GM18505 (cell line): ENCODE measurements around the gene FAM111A.
"Not testable (repeated sequence)": the region's sequence is repeated elsewhere in the genome, so short reads cannot be mapped to it uniquely, and the experiment has no call there.

Experiments
- ATAC-seq: cut with Tn5 transposase; IDR thresholded peaks from one replicate; pipeline ENCODE4 v1.9.1; 2021; ENCODE audit not compliant: unreplicated experiment
- POLR2A ChIP-seq: IDR thresholded peaks from 4 replicates; pipeline ENCODE4 v1.6.1; 2011; ENCODE audit warnings: borderline replicate concordance; ENCODE audit not compliant: insufficient read depth, insufficient read length; ENCODE audit errors: extremely low read depth

FAM111A gene

DNA sequence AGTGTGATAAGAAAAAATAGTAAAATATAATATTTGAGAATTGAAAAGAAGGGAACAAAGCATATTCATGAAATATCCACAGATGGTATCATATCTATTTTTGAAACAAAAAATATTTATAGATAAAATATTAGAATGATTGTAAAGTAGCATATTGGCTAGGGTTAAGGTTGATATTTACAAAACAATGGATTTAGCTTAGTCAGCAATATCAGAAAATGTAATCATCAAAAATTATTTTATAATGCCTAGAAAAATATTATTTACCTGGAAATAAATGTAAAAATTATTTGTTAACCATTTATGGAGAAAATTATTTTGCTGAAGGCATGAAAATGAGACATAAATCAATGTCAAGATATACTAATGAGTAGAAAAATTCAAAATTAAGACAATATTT, 22.8 kb upstream of the FAM111A start:
- TF ChIP-seq POLR2A = no peak
- ATAC-seq = no peak

DNA sequence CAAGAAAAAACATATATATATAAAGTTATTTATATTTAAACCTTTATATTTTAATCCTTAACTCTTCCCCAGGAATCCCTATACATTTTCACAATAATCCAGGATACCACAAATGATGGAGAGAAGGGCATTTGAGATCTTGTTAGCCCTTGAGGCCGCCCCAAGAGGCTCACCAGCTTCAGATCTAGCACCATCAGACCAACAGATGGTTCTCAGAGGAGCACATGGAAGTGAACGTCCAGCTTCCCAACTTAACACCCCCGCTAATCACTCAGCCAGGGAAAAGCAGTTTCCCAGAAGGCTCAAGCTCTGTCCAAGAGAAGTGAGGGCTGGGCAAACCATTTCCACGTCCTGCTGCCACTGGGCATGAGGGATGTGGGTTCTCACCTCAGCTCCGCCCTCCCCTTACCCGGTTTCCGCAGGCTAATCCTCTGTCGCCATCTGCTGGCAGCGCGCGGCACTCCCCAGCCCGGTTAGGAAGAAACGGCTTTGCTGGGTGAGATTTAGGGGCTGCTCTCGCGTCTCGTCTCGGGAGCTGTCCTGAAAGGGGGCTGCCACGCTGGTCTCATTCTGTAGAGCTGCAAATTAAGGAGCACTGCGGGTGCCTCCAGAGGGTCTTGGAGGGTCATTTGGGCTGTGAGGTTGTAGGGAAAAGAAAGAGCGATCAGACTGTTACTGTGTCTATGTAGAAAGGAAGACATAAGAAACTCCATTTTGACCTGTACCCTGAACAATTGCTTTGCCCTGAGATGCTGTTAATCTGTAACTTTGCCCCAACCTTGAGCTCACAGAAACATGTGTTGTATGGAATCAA, 6.8 kb upstream of the FAM111A start:
- peak; percentile 95 for ATAC-seq
- TF ChIP-seq POLR2A = no peak

GRCh38 chr11:59136551-59136950, 6.1 kb upstream of the FAM111A start:
- not testable (repeated sequence) for ATAC-seq

DNA sequence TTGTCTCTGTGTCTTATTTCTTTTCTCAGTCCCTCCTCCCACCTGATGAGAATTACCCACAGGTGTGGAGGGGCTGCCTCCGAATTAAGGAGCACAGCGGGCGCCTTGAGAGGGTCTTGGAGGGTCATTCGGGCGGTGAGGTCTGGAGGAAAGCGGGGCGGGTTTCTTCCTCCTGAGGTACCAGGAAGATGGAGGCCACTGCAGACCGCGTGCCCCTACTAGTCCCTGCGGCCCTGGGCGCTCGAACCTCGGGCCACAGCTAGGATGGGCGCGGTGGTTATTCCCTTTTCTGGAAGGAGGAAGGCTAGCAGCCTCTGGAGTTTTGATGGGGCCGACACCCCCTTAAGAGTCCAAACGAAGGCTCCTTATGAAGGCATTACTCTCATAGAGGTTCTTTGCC, 5.5 kb upstream of the FAM111A start:
- no peak for ATAC-seq
- no peak for TF ChIP-seq POLR2A

DNA sequence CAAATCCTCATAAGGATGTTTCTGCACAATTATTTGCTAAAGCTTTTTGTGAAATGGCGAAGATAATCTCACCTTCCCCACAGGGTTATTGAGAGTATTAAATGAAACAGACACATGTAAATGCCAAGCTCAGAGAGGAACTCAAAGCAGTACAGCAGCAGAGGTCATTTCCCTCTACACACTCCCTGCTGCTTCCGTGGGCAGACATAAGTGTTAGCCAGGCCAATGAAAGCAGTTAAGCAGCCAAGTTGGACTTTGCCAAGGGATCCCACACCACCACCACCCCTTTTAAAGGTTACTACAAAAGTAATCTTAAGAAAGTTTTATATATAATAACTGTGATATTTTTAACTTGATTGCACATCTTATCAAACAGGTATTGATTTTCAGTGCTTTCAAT, 4.0 kb upstream of the FAM111A start:
- TF ChIP-seq POLR2A = no peak
- ATAC-seq = no peak

DNA sequence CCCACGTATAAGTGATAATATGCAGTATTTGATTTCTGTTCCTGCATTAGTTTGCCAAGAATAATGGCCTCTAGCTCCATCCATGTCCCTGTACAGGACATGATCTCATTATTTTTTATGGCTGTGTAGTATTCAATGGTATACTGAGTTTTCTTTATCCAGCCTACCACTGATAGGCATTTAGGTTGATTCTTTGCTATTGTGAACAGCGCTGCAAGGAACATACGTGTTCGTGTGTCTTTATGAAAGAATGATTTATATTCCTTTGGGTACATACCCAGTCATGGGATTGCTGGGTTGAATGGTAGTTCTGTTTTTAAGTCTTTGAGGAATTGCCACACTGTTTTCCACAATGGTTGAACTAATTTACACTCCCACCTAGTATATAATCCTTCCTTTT, 1.5 kb upstream of the FAM111A start:
- ATAC-seq = no peak
- TF ChIP-seq POLR2A = no peak

DNA sequence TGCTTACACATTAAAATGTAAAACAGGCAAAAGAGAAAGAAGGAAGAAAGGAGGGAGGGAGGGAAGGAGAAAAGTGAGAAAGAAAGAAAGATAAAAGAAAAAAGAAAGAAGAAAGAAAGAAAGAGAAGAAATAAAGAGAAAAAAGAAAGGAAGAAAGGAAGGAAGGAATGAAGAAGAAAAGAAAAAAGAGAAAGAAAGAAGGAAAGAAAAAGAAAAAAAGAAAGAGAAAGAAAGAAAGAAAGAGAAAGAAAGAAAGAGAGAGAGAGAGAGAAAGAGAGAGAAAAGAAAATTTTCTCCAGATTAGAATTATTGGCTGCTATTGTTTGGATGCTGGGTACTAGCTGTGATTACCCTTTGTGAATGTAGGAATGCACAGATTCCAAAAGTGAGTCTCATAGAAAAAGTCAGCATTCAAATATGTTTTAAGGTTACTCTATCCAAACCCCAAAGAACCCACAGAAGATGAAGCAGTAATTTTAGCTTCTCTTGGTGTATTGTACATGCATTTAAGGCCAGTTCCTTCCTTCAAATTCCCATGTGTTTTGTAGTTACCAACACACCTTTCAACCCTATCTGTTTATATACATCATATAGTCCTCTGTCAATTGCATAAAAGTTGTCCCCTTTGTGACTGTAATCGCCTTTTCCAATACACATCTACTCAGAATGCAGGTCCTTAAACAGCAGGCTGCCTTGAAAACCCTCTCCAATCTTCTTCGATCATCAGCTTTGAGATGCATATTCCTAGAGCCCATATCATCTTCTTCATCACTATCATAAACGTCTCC, 789 bp upstream of the FAM111A start:
- ATAC-seq = no peak
- TF ChIP-seq POLR2A = no peak

DNA sequence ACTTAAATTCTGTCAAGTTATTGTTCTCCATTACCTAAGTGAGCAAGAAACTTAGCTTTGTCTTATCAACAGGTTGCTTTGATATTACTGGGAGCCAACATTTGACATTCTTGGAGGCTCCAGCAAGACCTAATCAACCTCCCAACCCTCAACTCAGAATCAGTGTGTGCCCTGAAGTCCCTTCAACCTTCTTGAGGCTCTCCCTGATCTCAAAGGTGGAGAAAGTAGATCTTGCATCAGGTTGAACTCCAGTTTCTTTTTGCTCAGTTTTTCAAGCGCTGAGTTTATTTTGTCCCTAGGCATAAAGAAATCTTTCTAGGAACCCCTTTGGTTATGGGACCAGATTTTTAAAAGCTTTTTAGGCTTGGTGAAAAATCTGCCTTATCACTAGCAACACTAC, 1.4 kb downstream of the FAM111A start:
- no peak for TF ChIP-seq POLR2A
- ATAC-seq = no peak

DNA sequence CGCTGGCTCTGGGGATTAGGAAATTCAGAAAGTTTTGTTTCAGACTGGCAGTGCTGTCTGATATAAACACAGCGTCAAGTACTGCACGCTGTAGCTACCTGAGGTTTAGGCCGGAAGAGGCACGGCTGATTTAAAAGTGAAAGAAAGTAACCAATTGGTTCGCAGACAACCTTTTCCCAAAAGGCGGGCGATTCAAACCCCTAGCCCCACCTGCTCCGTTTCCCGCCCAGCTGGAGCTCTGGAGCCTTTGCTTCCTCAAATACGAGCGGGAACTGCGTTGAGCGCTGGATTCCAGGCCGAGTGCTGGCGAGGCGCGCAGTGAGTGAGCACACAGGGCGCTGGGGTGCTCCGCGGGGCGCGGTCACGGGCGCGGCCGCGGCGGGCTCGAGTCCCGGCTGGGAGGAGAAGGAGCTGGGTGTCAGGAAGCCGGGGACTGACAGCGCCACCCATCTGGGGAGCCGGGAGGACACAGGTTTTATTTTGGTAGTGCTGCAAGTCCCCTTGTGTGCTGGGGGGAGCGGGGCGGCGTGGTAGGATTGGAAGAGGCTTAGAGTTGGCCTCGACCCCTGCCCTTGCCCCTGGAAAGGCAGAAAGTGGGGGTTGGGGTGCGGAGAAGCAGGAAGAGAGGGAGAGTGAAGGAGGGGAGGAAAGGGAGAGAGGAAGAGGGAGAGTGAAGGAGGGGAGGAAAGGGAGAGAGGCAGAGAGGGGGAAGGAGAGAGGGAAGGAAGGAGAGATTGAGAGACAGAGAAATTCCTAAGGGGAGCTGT, 2.1 kb downstream of the FAM111A start:
- peak; percentile 36 for TF ChIP-seq POLR2A
- peak; percentile 54 for ATAC-seq

GRCh38 chr11:59145534-59145933, 2.9 kb downstream of the FAM111A start:
- no peak for ATAC-seq
- no peak for TF ChIP-seq POLR2A

DNA sequence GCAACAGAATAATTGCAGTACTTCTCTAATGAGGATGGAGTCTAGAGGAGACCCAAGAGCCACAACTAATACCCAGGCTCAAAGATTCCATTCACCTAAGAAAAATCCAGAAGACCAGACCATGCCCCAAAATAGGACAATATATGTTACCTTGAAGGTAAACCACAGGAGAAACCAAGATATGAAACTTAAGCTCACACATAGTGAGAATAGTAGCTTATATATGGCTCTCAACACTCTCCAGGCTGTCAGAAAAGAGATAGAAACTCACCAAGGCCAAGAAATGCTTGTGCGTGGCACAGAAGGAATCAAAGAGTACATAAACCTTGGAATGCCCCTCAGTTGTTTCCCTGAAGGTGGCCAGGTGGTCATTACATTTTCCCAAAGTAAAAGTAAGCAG, 9.1 kb downstream of the FAM111A start:
- no peak for TF ChIP-seq POLR2A
- ATAC-seq = peak; percentile 51

DNA sequence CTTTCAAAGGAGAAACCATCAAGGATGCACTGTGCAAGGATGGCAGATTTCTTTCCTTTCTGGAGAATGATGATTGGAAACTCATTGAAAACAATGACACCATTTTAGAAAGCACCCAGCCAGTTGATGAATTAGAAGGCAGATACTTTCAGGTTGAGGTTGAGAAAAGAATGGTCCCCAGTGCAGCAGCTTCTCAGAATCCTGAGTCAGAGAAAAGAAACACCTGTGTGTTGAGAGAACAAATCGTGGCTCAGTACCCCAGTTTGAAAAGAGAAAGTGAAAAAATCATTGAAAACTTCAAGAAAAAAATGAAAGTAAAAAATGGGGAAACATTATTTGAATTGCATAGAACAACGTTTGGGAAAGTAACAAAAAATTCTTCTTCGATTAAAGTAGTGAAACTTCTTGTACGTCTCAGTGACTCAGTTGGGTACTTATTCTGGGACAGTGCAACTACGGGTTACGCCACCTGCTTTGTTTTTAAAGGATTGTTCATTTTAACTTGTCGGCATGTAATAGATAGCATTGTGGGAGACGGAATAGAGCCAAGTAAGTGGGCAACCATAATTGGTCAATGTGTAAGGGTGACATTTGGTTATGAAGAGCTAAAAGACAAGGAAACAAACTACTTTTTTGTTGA, 9.8 kb downstream of the FAM111A start:
- no peak for TF ChIP-seq POLR2A
- peak; percentile 72 for ATAC-seq

- TF ChIP-seq POLR2A = no peak
- ATAC-seq = no peak
Observed at GRCh38 chr11:59154610-59155009, 12.0 kb downstream of the FAM111A start.

DNA sequence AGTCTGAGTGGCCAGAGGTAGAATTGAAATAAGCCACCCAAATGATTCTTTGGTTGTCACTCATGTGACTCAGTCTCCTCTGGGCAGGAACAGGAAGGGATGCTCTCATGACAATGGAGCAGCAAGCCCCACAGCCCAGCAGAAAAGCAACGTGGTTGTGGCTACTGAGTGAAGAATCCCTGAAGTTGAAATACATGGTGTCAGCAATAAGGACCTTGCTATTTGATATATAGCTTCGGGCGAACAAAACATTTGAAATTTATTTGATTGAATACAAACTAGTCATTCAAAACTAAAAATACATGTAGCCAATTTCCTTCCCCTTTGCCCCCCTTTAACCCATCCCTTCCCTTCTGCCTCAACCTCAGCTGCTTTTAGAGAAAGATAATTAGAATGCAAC, 14.8 kb downstream of the FAM111A start:
- no peak for TF ChIP-seq POLR2A
- ATAC-seq = no peak
